ENCODE measurements around the gene ABHD12B. TPM values are rescaled to one million over a fixed set of nuclear protein-coding genes. Genes with fewer than 3 reads are reported as not detected.

Gene ABHD12B
- polyA plus RNA-seq, 1 experiment, result not detected

- ChIA-PET CTCF (interaction anchor here (0.9 kb wide), 1 partner anchor 238 kb away, joined by 3 read pairs; no protein-coding TSS in a partner anchor), POLR2A (no interaction called here)
- no peak overlapping the region for H3K4me3 ChIP-seq (ENCODE audit: low read depth, low read length)
- no peak for DNase-seq (ENCODE audit: low read depth)
- H3K27me3 ChIP-seq (ENCODE audit: control insufficient read depth, insufficient read depth, low read length), result no peaks in the 10 kb centered on the region
- no peaks in the 10 kb centered on the region for H3K36me3 ChIP-seq (ENCODE audit: control insufficient read depth, insufficient read depth, low read length)
- TF ChIP-seq, protein P1, sequence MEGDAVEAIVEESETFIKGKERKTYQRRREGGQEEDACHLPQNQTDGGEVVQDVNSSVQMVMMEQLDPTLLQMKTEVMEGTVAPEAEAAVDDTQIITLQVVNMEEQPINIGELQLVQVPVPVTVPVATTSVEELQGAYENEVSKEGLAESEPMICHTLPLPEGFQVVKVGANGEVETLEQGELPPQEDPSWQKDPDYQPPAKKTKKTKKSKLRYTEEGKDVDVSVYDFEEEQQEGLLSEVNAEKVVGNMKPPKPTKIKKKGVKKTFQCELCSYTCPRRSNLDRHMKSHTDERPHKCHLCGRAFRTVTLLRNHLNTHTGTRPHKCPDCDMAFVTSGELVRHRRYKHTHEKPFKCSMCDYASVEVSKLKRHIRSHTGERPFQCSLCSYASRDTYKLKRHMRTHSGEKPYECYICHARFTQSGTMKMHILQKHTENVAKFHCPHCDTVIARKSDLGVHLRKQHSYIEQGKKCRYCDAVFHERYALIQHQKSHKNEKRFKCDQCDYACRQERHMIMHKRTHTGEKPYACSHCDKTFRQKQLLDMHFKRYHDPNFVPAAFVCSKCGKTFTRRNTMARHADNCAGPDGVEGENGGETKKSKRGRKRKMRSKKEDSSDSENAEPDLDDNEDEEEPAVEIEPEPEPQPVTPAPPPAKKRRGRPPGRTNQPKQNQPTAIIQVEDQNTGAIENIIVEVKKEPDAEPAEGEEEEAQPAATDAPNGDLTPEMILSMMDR (IDR thresholded peaks at IDR 0.05; ENCODE audit: insufficient read depth, low read depth, low read length), result no peak
These were observed 32.8 kb upstream of the ABHD12B start for GRCh38 chr14:50839048-50839447.

GRCh38 chr14:50839691-50840090 is 32.2 kb upstream of the ABHD12B start:
- H3K27me3 ChIP-seq (ENCODE audit: control insufficient read depth, insufficient read depth, low read length), result no peaks in the 10 kb centered on the region
- H3K36me3 ChIP-seq (ENCODE audit: control insufficient read depth, insufficient read depth, low read length), result no peaks in the 10 kb centered on the region
- ChIA-PET CTCF (interaction anchor here (0.6 kb wide), 1 partner anchor 1072 kb away, joined by 3 read pairs; no protein-coding TSS in a partner anchor), POLR2A (no interaction called here)
- H3K4me3 ChIP-seq (ENCODE audit: low read depth, low read length), result no peak overlapping the region
- TF ChIP-seq, protein P1 (IDR thresholded peaks at IDR 0.05; ENCODE audit: insufficient read depth, low read depth, low read length), result no peak
- no peak for DNase-seq (ENCODE audit: low read depth)

- Histone ChIP-seq H3K36me3 (ENCODE audit: control insufficient read depth, insufficient read depth, low read length) (no peaks in the 10 kb centered on the region), H3K4me3 (ENCODE audit: low read depth, low read length) (no peak overlapping the region), H3K27me3 (ENCODE audit: control insufficient read depth, insufficient read depth, low read length) (no peaks in the 10 kb centered on the region)
- TF ChIP-seq, protein P1 (IDR thresholded peaks at IDR 0.05; ENCODE audit: insufficient read depth, low read depth, low read length), result no peak
- DNase-seq (ENCODE audit: low read depth), result no peak
- POLR2A ChIA-PET, result no interaction called here
- CTCF ChIA-PET, result no interaction called here
These were observed 27.5 kb upstream of the ABHD12B start for GRCh38 chr14:50844391-50844790.

DNA sequence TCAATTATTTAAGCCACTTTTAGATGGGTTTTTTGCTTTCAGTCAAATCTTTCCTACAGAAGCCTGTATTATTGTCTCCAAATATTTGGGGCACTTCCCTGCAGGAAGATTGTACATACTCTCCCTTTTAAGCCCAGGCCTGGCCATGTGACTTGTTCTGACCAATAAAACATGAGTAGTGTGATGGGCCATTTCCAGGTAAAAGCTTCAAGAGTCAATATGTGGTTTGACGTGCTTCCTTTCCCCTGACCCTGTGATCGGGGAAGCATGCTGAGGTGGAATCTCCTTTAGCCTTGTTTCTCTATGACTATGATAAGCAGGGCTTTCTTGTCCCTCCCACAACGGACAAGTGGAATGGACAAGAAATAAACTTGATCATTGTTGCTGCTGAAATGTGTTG is 26.7 kb upstream of the ABHD12B start:
- H3K36me3 ChIP-seq (ENCODE audit: control insufficient read depth, insufficient read depth, low read length), result no peaks in the 10 kb centered on the region
- ChIA-PET CTCF (interaction anchor here (0.6 kb wide), 1 partner anchor 286 kb away, joined by 4 read pairs; no protein-coding TSS in a partner anchor), POLR2A (no interaction called here)
- H3K4me3 ChIP-seq (ENCODE audit: low read depth, low read length), result no peak overlapping the region
- H3K27me3 ChIP-seq (ENCODE audit: control insufficient read depth, insufficient read depth, low read length), result no peaks in the 10 kb centered on the region
- DNase-seq (ENCODE audit: low read depth), result no peak
- TF ChIP-seq, protein P1 (IDR thresholded peaks at IDR 0.05; ENCODE audit: insufficient read depth, low read depth, low read length), result no peak

DNA sequence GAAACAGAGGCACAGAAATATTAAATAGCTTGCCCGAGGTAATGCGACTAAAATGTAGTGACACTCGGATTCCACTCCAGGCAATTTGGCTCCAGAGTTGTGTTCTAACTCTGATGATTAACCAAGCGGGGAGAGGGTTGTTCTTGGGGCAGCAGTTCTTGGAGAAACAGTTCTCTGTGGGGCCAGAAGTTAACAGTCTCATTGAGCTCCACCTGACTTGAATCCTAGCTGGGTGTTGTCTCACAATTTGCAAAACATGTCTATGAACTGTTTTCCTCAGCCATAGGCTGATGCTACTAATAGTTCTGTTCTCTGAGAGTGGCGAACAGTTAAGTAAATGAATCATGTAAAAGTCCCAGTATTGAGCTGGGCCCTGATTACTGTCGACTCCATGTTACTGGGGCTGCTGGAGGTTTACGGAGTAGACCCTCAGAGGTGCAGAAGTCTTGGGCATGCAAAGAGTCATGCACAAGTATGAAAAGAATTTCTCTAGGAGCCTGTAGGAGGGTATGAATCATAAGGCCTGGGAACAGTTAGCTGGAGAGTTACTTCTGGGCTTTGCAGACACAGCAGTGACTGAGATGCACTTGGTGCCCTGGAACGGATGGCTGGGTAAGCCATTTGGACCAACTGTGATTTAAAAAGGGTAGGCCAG is 25.5 kb upstream of the ABHD12B start:
- H3K4me3 ChIP-seq (ENCODE audit: low read depth, low read length), result no peak overlapping the region
- DNase-seq (ENCODE audit: low read depth), result peak; percentile 47
- no peaks in the 10 kb centered on the region for H3K27me3 ChIP-seq (ENCODE audit: control insufficient read depth, insufficient read depth, low read length)
- ChIA-PET POLR2A (no interaction called here), CTCF (interaction anchor here (1.1 to 3.4 kb wide), 5 partner anchors 10 to 69 kb away, joined by 3 to 15 read pairs (median 3); no protein-coding TSS in a partner anchor)
- TF ChIP-seq, protein P1 (IDR thresholded peaks at IDR 0.05; ENCODE audit: insufficient read depth, low read depth, low read length), result no peak
- H3K36me3 ChIP-seq (ENCODE audit: control insufficient read depth, insufficient read depth, low read length), result no peaks in the 10 kb centered on the region

Measured in BJ (cell line).